Fibroblast of lung (primary cell): ENCODE results near the gene CCDC82. TPM values are rescaled to one million over a fixed set of nuclear protein-coding genes. Genes with fewer than 3 reads are reported as not detected.

Experiments used
- DNase-seq, 2 donors: peaks; one replicate each; pipeline versions ENCODE4 v3.0.0 to v3.0.0-alpha.2; 2010; ENCODE audit warnings: low read depth in 2 of 2
- H2AFZ ChIP-seq: 2 replicates; pipeline ENCODE4 v1.5.1; 2012; ENCODE audit warnings: low read length, control low read depth, inconsistent platforms
- H3K27ac ChIP-seq: 2 replicates; pipeline ENCODE4 v1.5.1; 2011; ENCODE audit warnings: low read length, control low read depth; ENCODE audit not compliant: insufficient read depth
- H3K27me3 ChIP-seq: 2 replicates; pipeline ENCODE4 v1.5.1; 2011; ENCODE audit warnings: mild to moderate bottlenecking, low read length; ENCODE audit not compliant: control insufficient read depth, insufficient read depth
- H3K36me3 ChIP-seq: 2 replicates; pipeline ENCODE4 v1.5.1; 2011; ENCODE audit warnings: low read length; ENCODE audit not compliant: control insufficient read depth, insufficient read depth
- H3K4me1 ChIP-seq: 2 replicates; pipeline ENCODE4 v1.5.1; 2011; ENCODE audit warnings: low read length; ENCODE audit not compliant: control insufficient read depth, insufficient read depth; ENCODE audit errors: extremely low read depth
- H3K4me2 ChIP-seq: 2 replicates; pipeline ENCODE4 v1.5.1; 2011; ENCODE audit warnings: low read length, control low read depth; ENCODE audit not compliant: insufficient read depth; ENCODE audit errors: extremely low read depth
- H3K4me3 ChIP-seq, 4 experiments: fragments of 200-600 bp in 1 of 4; sonication (generic) in 1 of 4; replicated peaks in 1 of 4; 2 replicates each; pipeline ENCODE4 v1.5.1; 2011 to 2016; ENCODE audit warnings: low read length in 4 of 4, low read depth in 3 of 4, mild to moderate bottlenecking in 3 of 4, control low read depth in 2 of 4, inconsistent platforms in 1 of 4, mixed read lengths in 1 of 4; ENCODE audit not compliant: insufficient read depth in 1 of 4; ENCODE audit errors: control extremely low read depth in 1 of 4
- H3K79me2 ChIP-seq: 2 replicates; pipeline ENCODE4 v1.5.1; 2012; ENCODE audit warnings: mild to moderate bottlenecking, low read length, inconsistent platforms; ENCODE audit not compliant: control insufficient read depth, insufficient read depth
- H3K9ac ChIP-seq: 2 replicates; pipeline ENCODE4 v1.5.1; 2011; ENCODE audit warnings: mild to moderate bottlenecking, low read length, control low read depth; ENCODE audit not compliant: insufficient read depth
- H3K9me3 ChIP-seq: 2 replicates; pipeline ENCODE4 v1.5.1; 2012; ENCODE audit warnings: low read depth, low read length; ENCODE audit not compliant: control insufficient read depth, insufficient read depth
- H4K20me1 ChIP-seq: 2 replicates; pipeline ENCODE4 v1.5.1; 2011; ENCODE audit warnings: low read length; ENCODE audit not compliant: control insufficient read depth, insufficient read depth; ENCODE audit errors: extremely low read depth
- CTCF ChIP-seq, 2 donors: IDR thresholded peaks in 1 of 2; conservative IDR thresholded peaks in 1 of 2; 1 replicate in 1 of 2; 2 replicates in 1 of 2; pipeline ENCODE4 v1.5.1; 2011 to 2012; ENCODE audit warnings: low read length in 2 of 2, control low read depth in 1 of 2, inconsistent platforms in 1 of 2, low read depth in 1 of 2, mild to moderate bottlenecking in 1 of 2
- EZH2 ChIP-seq: IDR thresholded peaks from 2 replicates; pipeline ENCODE4 v1.5.1; 2012; ENCODE audit warnings: low read length, control low read depth, mild to moderate bottlenecking; ENCODE audit errors: missing control alignments
- polyA plus RNA-seq, 2 donors: library from polyadenylated mRNA; depleted of rRNA in 1 of 2; stranded (reverse) in 1 of 2; unstranded in 1 of 2; fragments of >200 nt; gene quantifications; 2 replicates each; pipeline ENCODE4 v1.2.1, GENCODE V29; 2011 to 2012; ENCODE audit warnings: missing spikeins in 1 of 2
- total RNA-seq: library from RNA; depleted of rRNA; stranded (reverse); fragments of >200 nt; gene quantifications from 2 replicates; pipeline ENCODE4 v1.2.1, GENCODE V29; 2014

CCDC82 gene
- total and polyA plus RNA-seq, 2 donors (not counting 1 experiment from before 2014, with no cell fraction given): 14.2 to 19.5 TPM

- Histone ChIP-seq H3K4me2 (no peak overlapping the region), H3K4me1 (peaks cover 24% of the 10 kb centered on the region), H4K20me1 (no peaks in the 10 kb centered on the region), H3K79me2 (peaks cover 66% of the 10 kb centered on the region), H2AFZ (no peak overlapping the region), H3K9me3 (no peaks in the 10 kb centered on the region), H3K9ac (no peak overlapping the region), H3K27ac (no peak overlapping the region), H3K4me3 (no peak overlapping the region), H3K36me3 (no peaks in the 10 kb centered on the region), H3K27me3 (no peaks in the 10 kb centered on the region)
- no peak for DNase-seq
- TF ChIP-seq CTCF (conservative IDR thresholded peaks at IDR 0.05 in 1 of 2, IDR thresholded peaks at IDR 0.05 in 1 of 2; ENCODE audit: low read depth in 1 of 2, low read length in 2 of 2) (no peak), EZH2 (no peak)
Measured at GRCh38 chr11:96321091-96321490, 68.6 kb downstream of the CCDC82 start.

GRCh38 chr11:96319898-96320656 is 69.6 kb downstream of the CCDC82 start:
- no peak overlapping the region for H3K27ac ChIP-seq

GRCh38 chr11:96318850-96319249 is 70.9 kb downstream of the CCDC82 start:
- no peak for DNase-seq
- Histone ChIP-seq H3K27me3 (no peaks in the 10 kb centered on the region), H3K27ac (no peak overlapping the region), H3K4me2 (no peak overlapping the region), H3K9ac (no peak overlapping the region), H3K4me1 (peaks cover 27% of the 10 kb centered on the region), H2AFZ (no peak overlapping the region), H3K9me3 (no peaks in the 10 kb centered on the region), H3K79me2 (peaks cover 71% of the 10 kb centered on the region), H4K20me1 (no peaks in the 10 kb centered on the region), H3K36me3 (no peaks in the 10 kb centered on the region), H3K4me3 (no peak overlapping the region)
- no peak for TF ChIP-seq EZH2
- no peak for TF ChIP-seq CTCF (conservative IDR thresholded peaks at IDR 0.05 in 1 of 2, IDR thresholded peaks at IDR 0.05 in 1 of 2; ENCODE audit: low read depth in 1 of 2, low read length in 2 of 2)

More at GRCh38 chr11:96319898-96320656, 69.6 kb downstream of the CCDC82 start:
- Histone ChIP-seq H3K79me2 (peaks cover 67% of the 10 kb centered on the region), H3K9ac (no peak overlapping the region), H3K9me3 (no peaks in the 10 kb centered on the region), H2AFZ (no peak overlapping the region), H3K36me3 (no peaks in the 10 kb centered on the region), H3K4me2 (no peak overlapping the region), H3K4me1 (peaks cover 23% of the 10 kb centered on the region), H3K4me3 (no peak overlapping the region), H4K20me1 (no peaks in the 10 kb centered on the region), H3K27me3 (no peaks in the 10 kb centered on the region)
- TF ChIP-seq EZH2 (no peak), CTCF (conservative IDR thresholded peaks at IDR 0.05 in 1 of 2, IDR thresholded peaks at IDR 0.05 in 1 of 2; ENCODE audit: low read depth in 1 of 2, low read length in 2 of 2) (no peak)
- no peak for DNase-seq
